Measurements from ENCODE around the gene RNFT2.

DNA sequence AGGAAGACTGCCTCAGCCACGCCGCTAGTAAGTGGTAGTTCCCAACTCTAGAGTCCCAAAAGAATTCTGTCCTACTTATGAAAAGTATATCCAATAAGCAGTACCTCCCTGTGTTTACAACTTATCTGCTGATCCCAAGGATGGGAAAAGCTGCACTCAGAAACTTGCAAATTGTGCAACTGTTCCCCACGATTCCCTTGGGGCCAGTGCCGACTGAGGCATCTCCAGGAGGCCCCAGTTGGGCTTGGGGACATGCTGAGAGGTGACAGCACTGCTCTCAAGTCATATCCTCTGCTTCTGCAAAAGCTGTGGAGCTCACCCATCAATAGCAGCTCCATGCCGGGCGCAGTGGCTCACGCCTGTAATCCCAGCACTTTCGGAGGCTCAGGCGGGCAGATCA is 23.9 kb upstream of the RNFT2 start:
- no peak for TF ChIP-seq CREB1 (CRISPR knock-in tag; IDR thresholded peaks at IDR 0.05)
- TF ChIP-seq, protein P1, sequence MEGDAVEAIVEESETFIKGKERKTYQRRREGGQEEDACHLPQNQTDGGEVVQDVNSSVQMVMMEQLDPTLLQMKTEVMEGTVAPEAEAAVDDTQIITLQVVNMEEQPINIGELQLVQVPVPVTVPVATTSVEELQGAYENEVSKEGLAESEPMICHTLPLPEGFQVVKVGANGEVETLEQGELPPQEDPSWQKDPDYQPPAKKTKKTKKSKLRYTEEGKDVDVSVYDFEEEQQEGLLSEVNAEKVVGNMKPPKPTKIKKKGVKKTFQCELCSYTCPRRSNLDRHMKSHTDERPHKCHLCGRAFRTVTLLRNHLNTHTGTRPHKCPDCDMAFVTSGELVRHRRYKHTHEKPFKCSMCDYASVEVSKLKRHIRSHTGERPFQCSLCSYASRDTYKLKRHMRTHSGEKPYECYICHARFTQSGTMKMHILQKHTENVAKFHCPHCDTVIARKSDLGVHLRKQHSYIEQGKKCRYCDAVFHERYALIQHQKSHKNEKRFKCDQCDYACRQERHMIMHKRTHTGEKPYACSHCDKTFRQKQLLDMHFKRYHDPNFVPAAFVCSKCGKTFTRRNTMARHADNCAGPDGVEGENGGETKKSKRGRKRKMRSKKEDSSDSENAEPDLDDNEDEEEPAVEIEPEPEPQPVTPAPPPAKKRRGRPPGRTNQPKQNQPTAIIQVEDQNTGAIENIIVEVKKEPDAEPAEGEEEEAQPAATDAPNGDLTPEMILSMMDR (IDR thresholded peaks at IDR 0.05), result no peak
- TF ChIP-seq, protein P2, sequence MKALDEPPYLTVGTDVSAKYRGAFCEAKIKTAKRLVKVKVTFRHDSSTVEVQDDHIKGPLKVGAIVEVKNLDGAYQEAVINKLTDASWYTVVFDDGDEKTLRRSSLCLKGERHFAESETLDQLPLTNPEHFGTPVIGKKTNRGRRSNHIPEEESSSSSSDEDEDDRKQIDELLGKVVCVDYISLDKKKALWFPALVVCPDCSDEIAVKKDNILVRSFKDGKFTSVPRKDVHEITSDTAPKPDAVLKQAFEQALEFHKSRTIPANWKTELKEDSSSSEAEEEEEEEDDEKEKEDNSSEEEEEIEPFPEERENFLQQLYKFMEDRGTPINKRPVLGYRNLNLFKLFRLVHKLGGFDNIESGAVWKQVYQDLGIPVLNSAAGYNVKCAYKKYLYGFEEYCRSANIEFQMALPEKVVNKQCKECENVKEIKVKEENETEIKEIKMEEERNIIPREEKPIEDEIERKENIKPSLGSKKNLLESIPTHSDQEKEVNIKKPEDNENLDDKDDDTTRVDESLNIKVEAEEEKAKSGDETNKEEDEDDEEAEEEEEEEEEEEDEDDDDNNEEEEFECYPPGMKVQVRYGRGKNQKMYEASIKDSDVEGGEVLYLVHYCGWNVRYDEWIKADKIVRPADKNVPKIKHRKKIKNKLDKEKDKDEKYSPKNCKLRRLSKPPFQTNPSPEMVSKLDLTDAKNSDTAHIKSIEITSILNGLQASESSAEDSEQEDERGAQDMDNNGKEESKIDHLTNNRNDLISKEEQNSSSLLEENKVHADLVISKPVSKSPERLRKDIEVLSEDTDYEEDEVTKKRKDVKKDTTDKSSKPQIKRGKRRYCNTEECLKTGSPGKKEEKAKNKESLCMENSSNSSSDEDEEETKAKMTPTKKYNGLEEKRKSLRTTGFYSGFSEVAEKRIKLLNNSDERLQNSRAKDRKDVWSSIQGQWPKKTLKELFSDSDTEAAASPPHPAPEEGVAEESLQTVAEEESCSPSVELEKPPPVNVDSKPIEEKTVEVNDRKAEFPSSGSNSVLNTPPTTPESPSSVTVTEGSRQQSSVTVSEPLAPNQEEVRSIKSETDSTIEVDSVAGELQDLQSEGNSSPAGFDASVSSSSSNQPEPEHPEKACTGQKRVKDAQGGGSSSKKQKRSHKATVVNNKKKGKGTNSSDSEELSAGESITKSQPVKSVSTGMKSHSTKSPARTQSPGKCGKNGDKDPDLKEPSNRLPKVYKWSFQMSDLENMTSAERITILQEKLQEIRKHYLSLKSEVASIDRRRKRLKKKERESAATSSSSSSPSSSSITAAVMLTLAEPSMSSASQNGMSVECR (CRISPR knock-in tag; IDR thresholded peaks at IDR 0.05; ENCODE audit: borderline replicate concordance), result no peak
- no peak for TF ChIP-seq KAT7 (CRISPR knock-in tag; IDR thresholded peaks at IDR 0.05; ENCODE audit: borderline replicate concordance)
